GM12878 (cell line): ENCODE data around the gene ELF2. TPM values are rescaled to one million over a fixed set of nuclear protein-coding genes. Genes with fewer than 3 reads are reported as not detected.

Experiments
- E2F8 ChIP-seq: fragments of 450-650 bp; IDR thresholded peaks from 2 replicates; pipeline ENCODE4 v1.6.1; 2018; ENCODE audit warnings: mild to moderate bottlenecking, low read depth, moderate library complexity; ENCODE audit not compliant: partially characterized antibody
- HSF1 ChIP-seq: fragments of 150-350 bp; IDR thresholded peaks from 2 replicates; pipeline ENCODE4 v1.6.1; 2014; ENCODE audit warnings: mild to moderate bottlenecking, low read depth, low read length
- PBX3 ChIP-seq: IDR thresholded peaks from 2 replicates; pipeline ENCODE4 v1.6.1; 2011; ENCODE audit warnings: mild to moderate bottlenecking, low read depth, low read length, moderate library complexity; ENCODE audit not compliant: insufficient replicate concordance
- RAD21 ChIP-seq: IDR thresholded peaks from 2 replicates; pipeline ENCODE4 v1.6.1; 2011; ENCODE audit warnings: mild to moderate bottlenecking, low read depth, low read length, moderate library complexity; ENCODE audit not compliant: insufficient read depth
- RBBP5 ChIP-seq: fragments of 200-600 bp; sonication (generic); conservative IDR thresholded peaks from 2 replicates; pipeline ENCODE4 v1.6.1; 2016
- SP1 ChIP-seq: IDR thresholded peaks from one replicate; pipeline ENCODE4 v1.6.1; 2011; ENCODE audit warnings: low read depth, low read length
- SUPT20H ChIP-seq: IDR thresholded peaks from 2 replicates; pipeline ENCODE4 v1.6.1; 2011; ENCODE audit warnings: low read depth, mild to moderate bottlenecking, low read length, moderate library complexity, borderline replicate concordance; ENCODE audit not compliant: control insufficient read depth
- TCF7 ChIP-seq: IDR thresholded peaks from 2 replicates; pipeline ENCODE4 v1.6.1; 2014; ENCODE audit warnings: antibody characterized with exemption, borderline replicate concordance
- ZNF207 ChIP-seq: fragments of 450-650 bp; IDR thresholded peaks from 2 replicates; pipeline ENCODE4 v1.6.1; 2014; ENCODE audit warnings: antibody characterized with exemption, mild to moderate bottlenecking, borderline replicate concordance
- ZNF687 ChIP-seq: fragments of 450-650 bp; IDR thresholded peaks from 2 replicates; pipeline ENCODE4 v1.6.1; 2017; ENCODE audit warnings: mild to moderate bottlenecking, moderate library complexity
- ZZZ3 ChIP-seq: IDR thresholded peaks from 2 replicates; pipeline ENCODE4 v1.6.1; 2011; ENCODE audit warnings: low read depth; ENCODE audit not compliant: control insufficient read depth, insufficient read length
- polyA plus RNA-seq, 11 experiments: library from polyadenylated mRNA; depleted of rRNA in 4 of 11; unstranded in 6 of 11; stranded (reverse) in 5 of 11; fragments of >200 nt; fragmentation: Nextera tagmentation in 4 of 11; fragmentation: Illumina TruSeq in 1 of 11; extraction: Ambion mirVana in 4 of 11; extraction: Trizol in 1 of 11; gene quantifications; 1 replicate in 1 of 11; 2 replicates in 10 of 11; pipeline versions ENCODE4 v1.2.1 to v1.2.3, GENCODE V29; 2011 to 2016; ENCODE audit warnings: inconsistent platforms in 2 of 11, missing spikeins in 2 of 11, low read depth in 1 of 11
- total RNA-seq, 4 experiments: library from RNA; depleted of rRNA in 3 of 4; stranded (reverse); fragments of >200 nt in 3 of 4; fragmentation: Illumina TruSeq in 1 of 4; extraction: Trizol in 1 of 4; gene quantifications; 2 replicates each; pipeline versions ENCODE4 v1.2.1 to v1.2.3, GENCODE V29; 2013 to 2021

ELF2 gene
- total and polyA plus RNA-seq, 10 of the 15 experiments (the other 5 are each of a cell fraction or from before 2014, with no cell fraction given) = 10.5 to 30.1 (median 20.5) TPM

- no peak for TF ChIP-seq E2F8
- no peak for TF ChIP-seq HSF1
- no peak for TF ChIP-seq RBBP5
- TF ChIP-seq RAD21 = no peak
- TF ChIP-seq PBX3 = no peak
- TF ChIP-seq SUPT20H = no peak
- TF ChIP-seq ZNF687 = no peak
- TF ChIP-seq ZNF207 = no peak
- TF ChIP-seq TCF7 = no peak
- no peak for TF ChIP-seq SP1
- TF ChIP-seq ZZZ3 = no peak
- TF ChIP-seq, all 136 proteins: peak for 0
Observed at GRCh38 chr4:139036885-139037284, 140.1 kb downstream of the ELF2 start (continued).
